Measurements from ENCODE around the gene SYS1.

Gene SYS1

GRCh38 chr20:45408646-45409213 is 45.8 kb downstream of the SYS1 start:
- in situ Hi-C loops (cut with HindIII; ENCODE audit: low sequenced_read_pairs) = no loop called here

DNA sequence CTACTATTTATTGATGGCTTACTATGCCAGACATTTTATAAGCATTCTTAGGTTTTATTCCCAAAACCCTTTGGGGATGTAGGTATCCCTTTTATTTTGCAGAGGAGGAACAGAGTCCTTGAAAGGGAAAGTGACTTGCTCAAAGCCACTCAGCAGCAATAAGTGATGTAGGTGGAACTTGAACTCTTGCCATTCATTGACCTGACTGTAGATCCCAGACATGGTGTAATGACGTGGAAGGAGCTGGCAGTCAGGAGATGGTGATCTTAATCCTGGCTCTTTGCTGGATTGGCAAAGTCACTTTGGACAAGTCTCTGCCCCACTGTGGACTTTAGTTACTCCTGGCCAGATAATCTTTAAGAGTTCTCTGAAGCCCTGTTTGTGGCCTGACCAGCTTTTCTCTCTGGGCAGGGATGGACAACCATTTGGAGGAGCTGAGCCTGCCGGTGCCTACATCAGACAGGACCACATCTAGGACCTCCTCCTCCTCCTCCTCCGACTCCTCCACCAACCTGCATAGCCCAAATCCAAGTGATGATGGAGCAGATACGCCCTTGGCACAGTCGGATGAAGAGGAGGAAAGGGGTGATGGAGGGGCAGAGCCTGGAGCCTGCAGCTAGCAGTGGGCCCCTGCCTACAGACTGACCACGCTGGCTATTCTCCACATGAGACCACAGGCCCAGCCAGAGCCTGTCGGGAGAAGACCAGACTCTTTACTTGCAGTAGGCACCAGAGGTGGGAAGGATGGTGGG is 46.7 kb downstream of the SYS1 start:
- in situ Hi-C loops (cut with HindIII; ENCODE audit: low sequenced_read_pairs) = no loop called here

GRCh38 chr20:45410887-45411286 is 47.9 kb downstream of the SYS1 start:
- in situ Hi-C loops (cut with HindIII; ENCODE audit: low sequenced_read_pairs) = no loop called here

DNA sequence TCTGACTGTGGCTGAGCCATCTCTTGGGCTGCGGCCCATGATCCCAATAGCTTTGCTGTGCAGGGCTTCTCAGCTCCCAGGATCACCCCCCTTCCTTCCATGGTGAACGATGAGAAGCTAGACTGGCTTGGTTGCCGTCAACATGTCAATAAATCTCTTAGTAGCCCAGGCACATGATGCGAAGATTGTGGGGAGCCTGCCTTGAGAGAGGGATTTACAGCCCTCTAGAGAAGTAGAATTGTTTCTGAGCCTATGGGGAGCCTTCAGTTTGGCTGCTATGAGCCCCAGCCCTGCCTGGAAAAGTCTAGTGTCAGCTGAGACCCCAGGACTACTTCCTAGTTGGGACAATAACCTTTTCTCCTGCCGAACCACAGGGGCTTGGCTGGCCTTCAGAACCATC is 49.7 kb downstream of the SYS1 start:
- in situ Hi-C loops (cut with HindIII; ENCODE audit: low sequenced_read_pairs) = no loop called here

DNA sequence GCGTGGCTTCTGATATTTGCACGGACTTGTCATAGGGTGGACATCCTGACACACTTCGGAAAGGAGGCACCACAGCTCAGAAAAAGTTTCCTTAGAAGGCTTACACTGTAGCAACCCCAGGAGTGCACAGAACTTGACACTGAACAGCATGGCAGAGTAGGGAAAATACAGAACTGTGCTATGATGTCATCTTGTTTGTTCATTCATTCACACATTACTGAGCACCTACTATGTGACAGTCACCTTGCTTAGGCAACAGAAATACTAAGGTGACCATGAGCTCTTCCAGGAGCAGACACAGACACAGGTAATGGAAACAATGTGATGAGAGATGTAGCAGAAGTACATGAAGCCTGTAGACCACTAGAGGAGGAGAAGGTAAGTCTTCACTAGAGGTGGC is 50.5 kb downstream of the SYS1 start:
- in situ Hi-C loops (cut with HindIII; ENCODE audit: low sequenced_read_pairs) = no loop called here

DNA sequence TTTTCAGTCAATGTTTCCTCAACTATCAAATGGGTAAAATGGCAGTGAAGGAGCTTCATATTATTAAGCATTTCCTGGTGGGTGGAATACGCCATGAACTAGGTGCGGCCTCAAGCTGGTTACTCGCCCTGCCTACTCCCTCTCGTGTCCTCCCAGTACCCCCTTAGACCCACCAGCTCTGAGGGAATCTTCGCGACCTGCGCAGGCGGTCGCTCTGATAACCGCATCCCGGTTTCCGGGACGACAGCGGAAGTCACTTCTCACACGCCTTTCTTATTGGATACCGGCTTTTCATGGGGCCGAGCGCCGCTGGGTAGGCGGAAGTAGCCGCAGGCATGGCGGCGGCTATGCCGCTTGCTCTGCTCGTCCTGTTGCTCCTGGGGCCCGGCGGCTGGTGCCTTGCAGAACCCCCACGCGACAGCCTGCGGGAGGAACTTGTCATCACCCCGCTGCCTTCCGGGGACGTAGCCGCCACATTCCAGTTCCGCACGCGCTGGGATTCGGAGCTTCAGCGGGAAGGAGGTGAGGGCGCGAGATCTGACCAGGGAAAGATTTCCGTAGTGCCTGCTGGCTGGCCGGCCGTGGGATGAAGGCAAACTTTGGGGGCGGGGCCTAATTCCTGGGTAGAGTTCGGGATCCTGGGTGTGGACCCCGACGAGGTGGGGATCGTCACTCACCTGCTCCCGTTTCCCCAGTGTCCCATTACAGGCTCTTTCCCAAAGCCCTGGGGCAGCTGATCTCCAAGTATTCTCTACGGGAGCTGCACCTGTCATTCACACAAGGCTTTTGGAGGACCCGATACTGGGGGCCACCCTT is 53.1 kb downstream of the SYS1 start, which contains the start of gene PIGT:
TSS of gene PIGT (plus strand) at position 320 of the 816 bp plus-strand sequence. CDS start at position 336, 16 bp downstream.
- in situ Hi-C loops (cut with HindIII; ENCODE audit: low sequenced_read_pairs) = no loop called here

GRCh38 chr20:45416917-45417316 is 54.0 kb downstream of the SYS1 start:
- in situ Hi-C loops (cut with HindIII; ENCODE audit: low sequenced_read_pairs) = no loop called here
